ENCODE results near the gene WRAP73.

The WRAP73 gene

GRCh38 chr1:3695326-3696217, 45.7 kb upstream of the WRAP73 start:
- DNase-seq (ENCODE audit: low spot score), result no peak
- Histone ChIP-seq H3K27ac (no peak overlapping the region), H3K4me3 (peak overlapping the region; percentile 42)
- TF ChIP-seq CTCF (IDR thresholded peaks at IDR 0.05), result peak; percentile 55

DNA sequence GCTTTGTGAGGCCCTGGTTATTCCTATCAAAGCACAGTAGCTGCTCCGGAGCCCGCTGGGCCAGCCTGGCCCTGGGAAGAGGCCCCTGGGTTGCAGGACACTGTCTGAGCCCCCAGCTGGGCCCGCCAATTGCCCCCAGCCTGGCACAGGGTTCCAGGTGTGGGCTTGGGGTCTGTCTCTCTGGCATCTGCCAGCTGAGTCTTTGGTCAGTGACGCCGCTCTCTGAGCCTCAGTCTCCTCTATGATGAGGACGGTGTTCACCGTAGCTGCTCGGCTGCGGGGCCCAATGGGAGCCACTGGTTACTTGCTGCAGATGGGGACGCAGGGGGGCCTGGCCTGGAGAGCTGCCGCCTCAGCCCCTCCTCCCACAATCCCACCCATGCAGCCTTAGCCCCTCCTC, 43.4 kb upstream of the WRAP73 start:
- TF ChIP-seq CTCF (IDR thresholded peaks at IDR 0.05), result no peak
- no peak overlapping the region for H3K27ac ChIP-seq
- H3K4me3 ChIP-seq, result no peak overlapping the region
- DNase-seq (ENCODE audit: low spot score), result no peak

DNA sequence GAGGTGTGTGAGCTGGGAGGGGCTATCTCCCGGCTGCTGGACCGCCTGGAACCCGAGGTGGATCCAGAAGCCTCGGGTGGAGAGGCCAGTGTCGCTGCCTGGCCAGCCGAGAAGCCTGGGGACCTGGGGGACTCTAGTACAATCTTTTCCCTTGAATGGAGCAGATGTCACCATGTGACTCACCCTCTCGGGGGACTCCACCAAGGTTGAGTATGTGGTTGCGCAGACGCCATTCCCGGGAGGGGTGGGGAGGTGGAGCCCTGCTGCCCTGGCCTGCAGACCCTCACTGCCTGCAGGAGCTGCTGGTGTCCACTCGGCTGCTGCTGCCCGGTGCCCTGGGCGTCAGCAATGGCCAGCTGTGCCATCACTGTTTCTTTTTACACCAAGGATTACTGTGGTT, 42.7 kb upstream of the WRAP73 start:
- H3K4me3 ChIP-seq, result no peak overlapping the region
- TF ChIP-seq CTCF (IDR thresholded peaks at IDR 0.05), result no peak

DNA sequence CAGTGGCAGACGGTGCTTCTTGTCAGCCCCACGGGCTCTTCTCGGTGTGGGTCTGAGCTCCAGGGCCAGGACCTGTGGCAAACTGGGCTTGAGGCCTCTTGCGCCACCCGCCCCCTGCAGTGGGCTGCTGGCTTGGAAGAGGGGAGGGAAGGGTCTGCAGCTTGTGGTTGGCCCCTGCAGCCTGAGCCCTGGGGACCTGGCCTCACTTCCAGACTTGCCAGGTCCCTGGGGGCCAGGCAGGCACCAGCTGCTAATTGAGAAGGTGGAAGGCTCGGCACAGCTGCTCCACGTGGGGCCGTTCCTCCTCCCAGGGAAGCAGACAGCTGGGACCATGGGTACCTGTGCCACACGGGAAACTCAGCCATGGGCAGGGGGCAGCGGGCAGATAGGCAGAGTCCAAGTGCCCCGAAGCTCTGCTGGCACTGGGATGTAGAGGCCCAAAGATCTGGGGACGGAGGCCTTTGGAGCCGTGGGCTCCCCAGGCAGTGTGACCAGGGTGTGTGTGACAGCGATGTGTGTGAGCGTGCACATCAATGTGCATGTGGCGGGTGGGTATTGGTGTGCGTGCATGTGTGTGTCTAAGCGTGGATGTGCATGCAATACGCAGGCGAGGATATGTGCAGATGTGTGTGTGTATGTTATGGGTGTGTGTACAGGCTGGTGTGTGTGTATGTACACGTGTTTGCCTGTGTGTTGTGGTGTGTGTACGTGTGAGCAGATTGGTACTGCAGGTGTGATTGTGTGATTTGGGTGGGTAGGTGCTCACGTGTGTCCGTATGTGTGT, 41.7 kb upstream of the WRAP73 start:
- no peak overlapping the region for H3K4me3 ChIP-seq
- no peak for DNase-seq (ENCODE audit: low spot score)
- H3K27ac ChIP-seq, result no peak overlapping the region
- TF ChIP-seq CTCF (IDR thresholded peaks at IDR 0.05), result no peak

More for the DNA sequence above, 42.7 kb upstream of the WRAP73 start:
- DNase-seq (ENCODE audit: low spot score), result no peak
- H3K27ac ChIP-seq, result no peak overlapping the region

DNA sequence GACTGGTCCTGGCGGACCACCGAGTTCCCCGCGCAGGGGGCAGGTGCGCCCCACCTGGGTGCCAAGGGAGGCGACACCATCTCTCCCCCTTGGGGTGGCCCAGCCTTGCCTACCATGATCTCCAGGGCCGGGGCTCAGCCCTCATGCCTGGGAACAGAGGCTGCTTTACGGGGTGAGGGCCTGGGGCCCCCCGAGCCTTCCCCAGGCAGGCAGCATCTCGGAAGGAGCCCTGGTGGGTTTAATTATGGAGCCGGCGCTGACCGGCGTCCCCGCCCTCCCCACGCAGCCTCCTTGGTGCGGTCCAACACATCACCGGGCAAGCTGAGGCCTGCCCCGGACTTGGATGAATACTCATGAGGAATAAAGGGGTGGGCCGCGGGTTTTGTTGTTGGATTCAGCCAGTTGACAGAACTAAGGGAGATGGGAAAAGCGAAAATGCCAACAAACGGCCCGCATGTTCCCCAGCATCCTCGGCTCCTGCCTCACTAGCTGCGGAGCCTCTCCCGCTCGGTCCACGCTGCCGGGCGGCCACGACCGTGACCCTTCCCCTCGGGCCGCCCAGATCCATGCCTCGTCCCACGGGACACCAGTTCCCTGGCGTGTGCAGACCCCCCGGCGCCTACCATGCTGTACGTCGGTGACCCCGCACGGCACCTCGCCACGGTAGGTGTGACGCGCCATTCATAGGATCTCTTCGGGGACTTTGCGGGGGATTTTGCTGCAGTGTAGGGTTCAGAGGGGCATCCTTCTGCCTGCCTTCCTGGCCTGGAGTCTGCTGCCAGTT, 40.6 kb upstream of the WRAP73 start:
- no peak for DNase-seq (ENCODE audit: low spot score)
- H3K4me3 ChIP-seq, result no peak overlapping the region
- TF ChIP-seq CTCF (IDR thresholded peaks at IDR 0.05), result no peak
- no peak overlapping the region for H3K27ac ChIP-seq

- no peak for DNase-seq (ENCODE audit: low spot score)
- Histone ChIP-seq H3K4me3 (no peak overlapping the region), H3K27ac (no peak overlapping the region)
- no peak for TF ChIP-seq CTCF (IDR thresholded peaks at IDR 0.05)
Measured at GRCh38 chr1:3689138-3689750, 39.3 kb upstream of the WRAP73 start.
